Ecto neural progenitor cell (in vitro differentiated cells): ENCODE data around the gene SH3GLB1.

Experiments used
- DNase-seq: peaks from one replicate; pipeline ENCODE4 v3.0.0-alpha.2; 2018; ENCODE audit warnings: low spot score

SH3GLB1 gene

DNA sequence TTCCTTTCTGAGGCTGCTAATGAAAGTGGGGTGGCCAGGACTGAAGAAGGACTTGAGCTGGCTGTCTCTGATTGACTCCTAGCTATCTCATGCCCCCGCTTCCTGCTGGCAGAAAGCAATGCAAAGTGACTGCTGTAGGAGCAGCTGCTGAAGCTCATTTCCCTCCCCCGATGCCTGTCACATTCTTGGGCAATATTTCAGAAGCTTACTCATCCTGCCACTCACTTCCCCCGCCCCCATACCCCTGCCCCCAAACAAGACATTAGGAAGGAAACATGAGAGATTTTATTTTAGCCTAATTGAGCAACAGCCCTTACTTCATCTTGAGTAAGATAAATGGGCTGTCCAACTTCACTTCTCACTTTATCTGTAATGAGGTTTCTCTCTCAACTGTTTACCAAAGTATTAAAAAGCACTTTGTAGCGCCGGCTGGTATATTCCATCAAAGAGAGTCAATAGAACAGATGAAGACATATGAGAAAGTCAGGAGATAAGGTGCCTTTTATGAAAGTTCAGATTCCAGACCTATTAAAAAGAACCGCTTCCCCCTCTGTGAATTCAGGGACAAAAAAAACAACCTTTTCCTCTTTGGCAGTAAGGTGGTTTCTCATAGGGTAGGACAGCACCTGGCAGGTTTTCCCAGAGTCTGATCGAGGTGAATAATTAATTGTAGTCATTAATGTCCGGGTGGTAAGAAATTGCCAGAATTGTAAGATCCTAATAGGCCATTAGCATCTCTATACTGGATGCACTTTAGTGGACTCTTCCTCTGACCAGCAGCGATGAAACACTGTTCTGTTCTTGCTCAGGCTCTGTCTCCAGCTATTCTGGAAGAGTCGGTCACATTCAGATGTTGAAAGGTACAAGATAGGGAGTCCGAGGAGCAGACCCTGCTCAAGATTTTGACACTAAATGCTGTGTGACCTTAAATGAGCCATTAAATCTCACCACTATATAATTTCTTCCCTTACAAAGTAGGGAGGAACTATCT is 70.2 kb downstream of the SH3GLB1 start:
- no peak for DNase-seq

DNA sequence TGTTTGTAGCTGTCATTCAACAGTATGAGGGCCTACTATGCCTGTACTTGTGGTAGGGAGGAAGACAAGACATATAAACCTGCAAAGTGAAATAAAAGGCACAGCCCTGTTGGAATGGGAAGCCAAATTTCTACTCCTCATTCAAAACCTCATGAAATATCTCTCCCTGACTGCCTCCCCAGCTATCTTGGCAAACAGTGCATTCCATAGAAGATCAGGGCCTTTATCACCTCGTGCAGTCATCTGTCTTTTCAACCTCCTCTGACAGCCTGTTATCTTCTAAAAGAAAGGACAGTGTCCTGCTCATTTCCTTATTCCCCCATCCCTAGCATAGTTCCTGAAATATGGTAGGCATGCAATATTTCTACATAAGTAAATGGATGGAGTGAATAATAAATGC is 71.0 kb downstream of the SH3GLB1 start:
- DNase-seq, result no peak

DNA sequence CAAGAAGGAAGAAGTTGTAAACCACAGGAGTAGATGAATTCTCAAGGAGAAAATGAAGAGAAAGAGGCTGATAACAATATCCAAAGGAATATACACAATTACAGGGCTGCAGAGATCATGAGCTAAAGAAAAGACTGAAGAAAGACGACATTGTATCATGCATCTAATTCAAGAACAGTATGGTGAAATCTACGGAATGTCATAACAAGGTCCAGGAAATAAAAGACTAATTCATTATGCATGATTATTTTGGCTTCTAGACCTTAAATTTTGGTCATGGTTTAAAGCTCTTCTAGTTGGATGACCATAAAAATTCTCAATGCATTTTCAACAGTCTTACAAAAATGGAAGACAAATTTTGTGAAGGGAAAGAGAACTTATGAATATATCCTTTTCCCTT is 71.7 kb downstream of the SH3GLB1 start:
- no peak for DNase-seq

DNA sequence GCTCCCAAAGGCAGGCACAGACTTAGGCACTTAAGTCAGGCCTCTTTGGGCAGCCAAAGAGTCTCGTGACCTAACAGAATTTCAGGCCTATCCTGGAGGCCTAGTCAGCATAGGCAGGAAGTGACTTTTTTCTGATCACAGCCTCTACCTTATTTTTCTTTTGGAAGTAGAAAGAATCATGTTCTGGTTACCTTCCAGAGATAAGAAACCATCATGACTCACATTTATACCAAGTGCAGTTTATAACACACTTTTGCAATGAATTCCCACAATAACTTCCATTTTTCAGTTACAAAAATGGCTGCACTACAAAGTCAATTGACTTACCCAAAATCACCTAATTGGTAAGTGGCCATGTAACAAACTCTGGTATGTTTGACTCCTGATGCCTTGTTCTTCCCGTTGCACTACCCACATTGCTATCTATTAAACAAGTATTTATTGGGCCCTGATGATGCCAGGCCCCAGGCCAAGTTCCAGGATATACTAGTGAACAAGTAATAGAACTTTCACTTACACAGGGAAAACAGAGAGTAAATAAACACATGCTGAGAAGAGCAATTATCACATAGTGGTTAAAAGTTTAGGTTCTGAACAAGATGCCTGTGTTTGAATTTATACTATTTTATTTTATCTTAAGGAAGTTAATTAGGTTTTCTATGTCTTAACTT is 74.3 kb downstream of the SH3GLB1 start:
- no peak for DNase-seq

DNA sequence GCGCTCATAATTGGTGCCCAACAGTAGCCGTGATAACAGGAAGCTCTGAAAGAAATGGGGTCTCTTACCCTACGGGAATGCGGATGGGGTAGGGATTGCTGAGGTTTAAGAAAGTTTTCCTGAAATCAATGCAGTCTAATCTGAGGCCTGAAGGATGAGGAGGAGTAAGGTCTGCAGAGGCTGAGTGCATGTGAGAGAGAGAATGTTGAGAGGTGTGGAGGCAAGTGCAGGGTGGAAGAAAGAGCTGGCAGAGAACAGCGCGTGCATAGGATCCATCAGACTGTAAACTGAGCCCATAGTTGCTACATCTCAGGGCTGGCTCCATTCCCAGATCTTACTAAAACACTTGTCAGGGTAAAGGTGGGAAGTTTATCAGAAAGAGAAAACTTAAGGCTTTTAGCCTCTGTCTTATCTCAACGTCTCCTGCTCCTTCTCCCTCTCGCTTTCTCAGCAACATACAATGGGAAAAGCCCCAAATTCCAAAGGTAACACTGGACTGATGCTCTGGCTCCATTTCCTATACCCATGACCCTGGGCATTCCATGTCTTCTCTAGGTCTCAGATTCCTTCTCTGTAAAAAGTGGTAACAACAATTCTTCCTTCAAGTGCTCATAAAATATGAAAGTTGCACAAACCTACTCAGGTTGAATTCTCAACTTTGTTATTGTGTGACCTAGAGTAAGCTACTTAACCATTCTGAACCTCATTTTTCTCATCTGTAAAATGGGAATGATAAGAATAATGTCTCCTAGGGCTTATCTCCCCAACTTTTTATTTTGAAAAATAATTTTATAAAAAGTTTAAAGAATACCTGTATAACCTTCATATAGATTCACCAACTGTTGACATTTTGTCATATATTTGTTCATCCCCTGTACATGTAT is 75.2 kb downstream of the SH3GLB1 start:
- no peak for DNase-seq

DNA sequence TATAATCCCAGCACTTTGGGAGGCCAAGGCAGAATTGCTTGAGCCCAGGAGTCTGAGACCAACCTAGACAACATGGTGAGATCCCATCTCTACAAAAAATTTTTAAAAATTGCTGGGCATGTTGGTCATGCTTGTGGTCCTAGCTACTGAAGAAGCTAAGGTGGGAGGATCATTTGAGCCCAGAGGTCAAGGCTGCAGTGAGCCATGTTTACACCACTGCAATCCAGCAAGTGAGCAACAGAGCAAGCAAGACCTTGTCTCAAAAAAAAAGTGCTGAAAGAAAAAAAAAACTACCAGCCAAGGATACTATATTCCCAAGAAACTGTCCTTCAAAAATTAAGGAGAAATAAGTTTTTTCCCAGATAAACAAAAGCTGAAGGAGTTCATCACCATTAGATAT is 78.1 kb downstream of the SH3GLB1 start:
- DNase-seq, result no peak

DNA sequence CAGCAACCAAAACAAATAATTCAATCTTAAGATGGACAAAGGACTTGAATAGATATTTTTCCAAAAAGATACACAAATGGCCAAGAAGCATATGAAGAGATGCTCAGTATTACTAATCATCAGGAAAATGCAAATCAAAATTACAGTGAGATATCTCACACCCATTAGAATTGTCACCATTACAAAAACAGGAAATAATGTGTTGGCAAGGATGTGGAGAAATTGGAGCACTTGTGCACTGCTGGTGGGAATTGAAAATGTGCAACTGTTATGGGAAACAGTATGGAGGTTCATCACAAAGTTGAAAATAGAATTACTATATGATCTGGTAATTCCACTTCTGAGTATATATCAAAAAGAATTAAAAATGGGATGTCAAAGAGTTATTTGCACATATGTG is 83.2 kb downstream of the SH3GLB1 start:
- DNase-seq, result no peak

DNA sequence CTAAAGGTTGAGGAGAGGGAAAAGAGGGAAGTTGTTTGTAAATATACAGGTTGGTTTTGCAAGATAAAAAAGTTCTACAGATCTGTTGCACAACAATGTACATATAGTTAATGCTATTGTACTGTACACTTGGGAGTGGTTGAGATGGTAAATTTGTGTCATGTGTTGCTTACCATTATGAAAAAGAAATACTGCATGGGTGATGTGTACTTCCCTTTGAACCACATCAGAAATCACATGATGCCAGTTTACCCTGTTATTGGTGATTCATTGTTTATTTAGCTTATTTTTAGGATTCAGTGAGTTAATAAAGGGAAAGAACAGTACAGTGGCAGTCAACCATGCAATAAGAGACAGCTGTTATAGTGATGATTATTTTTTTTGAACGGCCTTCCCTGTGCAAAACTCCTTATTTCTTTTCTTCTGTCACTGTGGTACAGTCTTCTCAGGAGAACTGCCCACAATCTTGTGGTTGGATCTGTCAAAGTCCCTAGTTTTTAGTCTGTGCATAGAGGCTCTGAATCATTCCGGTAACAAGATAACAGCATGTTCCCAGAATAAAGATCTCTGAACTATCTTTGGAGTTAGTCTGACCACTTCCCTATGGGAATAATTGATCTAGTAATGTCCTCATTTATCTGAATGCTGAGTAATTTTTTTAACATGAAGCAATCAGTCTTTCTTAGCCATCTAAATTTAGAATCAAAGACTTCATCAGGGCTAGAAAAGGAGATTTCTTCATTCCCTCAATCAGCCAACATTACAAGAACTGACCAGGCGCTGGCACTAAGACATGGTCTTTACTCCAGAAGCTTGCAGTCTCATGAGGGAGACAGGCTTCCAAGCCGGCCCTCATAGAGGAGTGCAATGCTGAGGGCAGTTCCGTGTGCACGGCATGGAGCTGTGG is 84.2 kb downstream of the SH3GLB1 start:
- no peak for DNase-seq

DNA sequence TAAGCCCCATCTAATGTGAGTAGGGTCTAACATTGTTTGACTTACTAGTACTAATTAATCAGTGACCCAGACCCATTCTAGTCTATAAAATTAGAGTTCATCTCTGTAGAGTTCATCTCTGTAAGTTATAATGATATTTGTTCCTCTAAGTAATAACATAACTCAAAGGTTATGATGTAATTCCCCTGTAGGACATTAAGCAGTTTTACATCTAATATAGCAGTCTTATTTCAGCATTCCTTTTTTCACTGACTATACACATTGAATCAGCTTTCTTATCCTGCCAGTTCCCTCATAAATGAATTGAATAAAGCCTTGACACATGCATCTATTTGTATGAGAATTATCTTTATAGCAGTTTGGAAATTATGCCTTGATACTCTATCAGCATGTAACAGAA is 90.9 kb downstream of the SH3GLB1 start:
- no peak for DNase-seq
